HEK293 (cell line): ENCODE data around the gene DLGAP4.

Source experiments
- CTCF ChIA-PET: fragments of 350-600 bp; formaldehyde crosslinking; extraction: SDS; loops from one replicate; lab custom pipeline; 2021; ENCODE audit warnings: antibody characterized with exemption; lab: Yijun Ruan, JAX
- POLR2A ChIA-PET: fragments of 300-600 bp; formaldehyde crosslinking; extraction: SDS; loops from one replicate; lab custom pipeline; 2020; ENCODE audit warnings: antibody characterized with exemption, inconsistent platforms; lab: Yijun Ruan, JAX
- H3K27ac ChIP-seq: fragments of 200-500 bp; sonication (Bioruptor generic); 2 replicates; pipeline ENCODE4 v1.5.1; 2014; ENCODE audit warnings: low read depth, low read length, control low read depth, inconsistent platforms; ENCODE audit errors: extremely low read depth
- H3K36me3 ChIP-seq, 2 experiments: fragments of 200-500 bp in 1 of 2; sonication (Bioruptor generic) in 1 of 2; 1 replicate in 1 of 2; 2 replicates in 1 of 2; pipeline ENCODE4 v1.5.1; 2014 to 2017; ENCODE audit warnings: inconsistent platforms in 2 of 2, low read length in 2 of 2; ENCODE audit not compliant: control insufficient read depth in 2 of 2, insufficient read depth in 1 of 2
- H3K4me1 ChIP-seq: fragments of 200-500 bp; sonication (Bioruptor generic); 2 replicates; pipeline ENCODE4 v1.5.1; 2014; ENCODE audit warnings: mild to moderate bottlenecking, low read length, inconsistent platforms; ENCODE audit not compliant: control insufficient read depth, insufficient read depth
- H3K4me3 ChIP-seq: 2 replicates; pipeline ENCODE4 v1.5.1; 2011; ENCODE audit warnings: low read depth, mild to moderate bottlenecking, control low read depth, low read length, moderate library complexity
- H3K9me3 ChIP-seq: fragments of 200-500 bp; sonication (Bioruptor generic); 2 replicates; pipeline ENCODE4 v1.5.1; 2014; ENCODE audit warnings: low read depth, low read length, inconsistent platforms; ENCODE audit not compliant: control insufficient read depth, insufficient read depth
- BCL11B ChIP-seq: fragments of 450-650 bp; formaldehyde crosslinking; IDR thresholded peaks from 2 replicates; pipeline ENCODE4 v1.5.1; 2016; ENCODE audit warnings: low read depth, missing biosample characterization, missing genetic modification characterization
- MEIS1 ChIP-seq: sonication (generic); formaldehyde crosslinking; IDR thresholded peaks from 2 replicates; pipeline ENCODE4 v1.8.1; 2022; ENCODE audit warnings: missing genetic modification reagents, mild to moderate bottlenecking, borderline replicate concordance
- WT1 ChIP-seq: fragments of 450-650 bp; formaldehyde crosslinking; IDR thresholded peaks from 2 replicates; pipeline ENCODE4 v1.5.1; 2016; ENCODE audit warnings: missing biosample characterization, missing genetic modification characterization
- ZFP41 ChIP-seq: fragments of 450-650 bp; formaldehyde crosslinking; IDR thresholded peaks from 2 replicates; pipeline ENCODE4 v1.5.1; 2016; ENCODE audit warnings: missing biosample characterization, missing genetic modification characterization, borderline replicate concordance
- ZNF223 ChIP-seq: fragments of 450-650 bp; formaldehyde crosslinking; IDR thresholded peaks from 2 replicates; pipeline ENCODE4 v1.5.1; 2016; ENCODE audit warnings: missing biosample characterization, missing genetic modification characterization
- ZNF248 ChIP-seq: fragments of 450-650 bp; formaldehyde crosslinking; IDR thresholded peaks from 2 replicates; pipeline ENCODE4 v1.5.1; 2017; ENCODE audit warnings: missing biosample characterization, missing genetic modification characterization
- ZNF529 ChIP-seq: fragments of 450-650 bp; formaldehyde crosslinking; IDR thresholded peaks from 2 replicates; pipeline ENCODE4 v1.5.1; 2017; ENCODE audit warnings: missing genetic modification characterization, missing biosample characterization; ENCODE audit not compliant: insufficient replicate concordance
- ZNF571 ChIP-seq: fragments of 450-650 bp; formaldehyde crosslinking; IDR thresholded peaks from 2 replicates; pipeline ENCODE4 v1.5.0; 2017; ENCODE audit warnings: missing biosample characterization, missing genetic modification characterization
- ZNF600 ChIP-seq: fragments of 450-650 bp; formaldehyde crosslinking; IDR thresholded peaks from 2 replicates; pipeline ENCODE4 v1.5.1; 2016; ENCODE audit warnings: missing biosample characterization, missing genetic modification characterization
- ZNF658 ChIP-seq: fragments of 450-650 bp; formaldehyde crosslinking; IDR thresholded peaks from 2 replicates; pipeline ENCODE4; 2016; ENCODE audit warnings: missing biosample characterization, missing genetic modification characterization
- ZNF660 ChIP-seq: fragments of 450-650 bp; IDR thresholded peaks from 2 replicates; pipeline ENCODE4 v1.5.1; 2018; ENCODE audit warnings: missing biosample characterization, mild to moderate bottlenecking, missing genetic modification characterization
- ZNF830 ChIP-seq: fragments of 450-650 bp; IDR thresholded peaks from 2 replicates; pipeline ENCODE4 v1.5.0; 2018; ENCODE audit warnings: missing biosample characterization, missing genetic modification characterization, low read depth, mild to moderate bottlenecking, moderate library complexity
- ZNF837 ChIP-seq: fragments of 450-650 bp; formaldehyde crosslinking; IDR thresholded peaks from 2 replicates; pipeline ENCODE4 v1.5.1; 2016; ENCODE audit warnings: missing biosample characterization, missing genetic modification characterization
- ZSCAN16 ChIP-seq: fragments of 450-650 bp; formaldehyde crosslinking; IDR thresholded peaks from 2 replicates; pipeline ENCODE4 v1.5.1; 2016; ENCODE audit warnings: missing biosample characterization, missing genetic modification characterization
- ZXDB ChIP-seq: fragments of 450-650 bp; formaldehyde crosslinking; IDR thresholded peaks from 2 replicates; pipeline ENCODE4 v1.5.1; 2016; ENCODE audit warnings: missing biosample characterization, missing genetic modification characterization
- TF ChIP-seq, protein P1 (sequence below): fragments of 450-650 bp; formaldehyde crosslinking; IDR thresholded peaks from 2 replicates; pipeline ENCODE4 v1.5.1; 2016; ENCODE audit warnings: missing biosample characterization, missing genetic modification characterization
- TF ChIP-seq, protein P2 (sequence below): fragments of 450-650 bp; formaldehyde crosslinking; IDR thresholded peaks from 2 replicates; pipeline ENCODE4 v1.5.1; 2017; ENCODE audit warnings: missing biosample characterization, missing genetic modification characterization
- TF ChIP-seq, protein P3 (sequence below): fragments of 450-650 bp; formaldehyde crosslinking; IDR thresholded peaks from 2 replicates; pipeline ENCODE4 v1.5.1; 2017; ENCODE audit warnings: missing biosample characterization, mild to moderate bottlenecking, missing genetic modification characterization, moderate library complexity

The DLGAP4 gene

DNA sequence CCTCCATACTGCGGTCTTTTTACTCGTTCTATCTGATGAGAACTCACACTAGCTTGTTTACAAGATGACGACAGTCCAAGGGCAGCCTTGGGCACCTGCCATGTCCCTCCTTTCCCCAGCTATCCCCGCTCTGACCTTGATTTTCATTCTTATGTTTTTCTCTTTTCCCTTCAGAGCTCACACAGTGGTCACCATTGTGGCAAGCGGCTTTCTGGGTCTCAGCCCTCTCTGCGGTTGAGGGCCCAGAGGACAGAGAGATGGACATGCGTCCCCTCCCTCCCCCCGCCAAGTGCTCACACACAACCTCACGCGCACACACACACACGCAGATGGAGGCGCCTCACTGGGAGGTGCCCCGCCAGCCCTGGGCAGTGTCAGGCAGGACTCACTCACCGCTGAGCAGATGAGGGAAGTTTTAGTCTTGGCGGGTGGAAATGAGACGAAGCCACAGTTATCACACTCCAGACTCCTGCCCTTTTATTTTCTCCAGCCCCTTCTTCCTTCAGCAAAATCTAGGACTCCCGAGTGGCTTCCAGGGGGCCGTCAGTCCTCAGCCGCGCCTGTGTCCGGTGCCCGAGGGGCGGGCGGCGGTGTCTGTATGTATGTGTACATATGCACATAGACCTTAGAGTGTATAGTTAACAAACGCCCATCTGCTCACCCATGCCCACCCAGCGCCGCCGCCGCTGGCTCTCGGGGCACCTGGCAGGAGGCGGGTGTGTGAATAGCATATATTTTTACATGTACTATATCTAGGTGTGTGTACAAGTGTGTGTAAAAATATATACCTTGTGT lies 221.4 kb downstream of the DLGAP4 start (continued):
- TF ChIP-seq, protein P1, sequence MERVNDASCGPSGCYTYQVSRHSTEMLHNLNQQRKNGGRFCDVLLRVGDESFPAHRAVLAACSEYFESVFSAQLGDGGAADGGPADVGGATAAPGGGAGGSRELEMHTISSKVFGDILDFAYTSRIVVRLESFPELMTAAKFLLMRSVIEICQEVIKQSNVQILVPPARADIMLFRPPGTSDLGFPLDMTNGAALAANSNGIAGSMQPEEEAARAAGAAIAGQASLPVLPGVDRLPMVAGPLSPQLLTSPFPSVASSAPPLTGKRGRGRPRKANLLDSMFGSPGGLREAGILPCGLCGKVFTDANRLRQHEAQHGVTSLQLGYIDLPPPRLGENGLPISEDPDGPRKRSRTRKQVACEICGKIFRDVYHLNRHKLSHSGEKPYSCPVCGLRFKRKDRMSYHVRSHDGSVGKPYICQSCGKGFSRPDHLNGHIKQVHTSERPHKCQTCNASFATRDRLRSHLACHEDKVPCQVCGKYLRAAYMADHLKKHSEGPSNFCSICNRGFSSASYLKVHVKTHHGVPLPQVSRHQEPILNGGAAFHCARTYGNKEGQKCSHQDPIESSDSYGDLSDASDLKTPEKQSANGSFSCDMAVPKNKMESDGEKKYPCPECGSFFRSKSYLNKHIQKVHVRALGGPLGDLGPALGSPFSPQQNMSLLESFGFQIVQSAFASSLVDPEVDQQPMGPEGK = no peak
- TF ChIP-seq ZNF837 (tag by site-specific recombination) = no peak
- TF ChIP-seq ZNF223 (tag by site-specific recombination) = no peak
- TF ChIP-seq ZNF248 (tag by site-specific recombination) = no peak
- TF ChIP-seq ZNF529 (tag by site-specific recombination) = no peak

DNA sequence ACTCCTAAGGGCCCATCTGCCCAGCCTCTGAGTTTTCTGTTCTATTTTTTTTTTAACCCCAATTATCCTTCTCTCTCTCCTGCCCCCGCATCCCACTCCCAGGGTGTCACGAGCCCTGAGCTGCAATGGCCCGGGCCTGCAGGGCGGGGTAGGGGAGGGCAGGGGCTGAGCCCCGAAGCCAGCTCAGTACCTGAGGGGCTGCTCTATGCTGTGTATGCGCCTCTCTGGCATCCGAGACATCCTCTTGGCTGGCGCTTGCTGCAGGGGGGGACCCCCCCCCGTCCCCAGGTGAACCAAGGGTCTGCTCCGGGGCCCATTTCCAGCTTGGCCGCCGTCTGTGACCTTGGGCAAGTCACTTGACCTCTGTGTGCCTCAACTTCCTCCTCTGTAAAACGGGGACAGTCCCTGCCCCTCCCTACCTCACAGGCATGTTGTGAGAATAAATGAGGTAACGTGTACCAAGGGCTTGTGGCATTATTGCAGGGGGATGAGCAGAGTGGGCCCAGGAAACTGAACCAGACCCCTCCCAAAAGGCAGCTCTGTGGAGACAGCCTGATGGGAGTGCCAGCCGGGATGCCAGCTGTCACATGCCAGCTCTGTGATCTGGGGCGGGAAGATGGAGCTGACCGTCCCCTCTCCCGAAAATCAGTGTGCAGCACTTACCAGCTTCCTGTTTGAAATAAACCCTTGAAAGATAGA lies 222.2 kb downstream of the DLGAP4 start:
- CTCF ChIA-PET = interaction anchor here (0.5 to 0.9 kb wide), 3 partner anchors 14 to 325 kb away, joined by 3 to 6 read pairs (median 4); no protein-coding TSS in a partner anchor

DNA sequence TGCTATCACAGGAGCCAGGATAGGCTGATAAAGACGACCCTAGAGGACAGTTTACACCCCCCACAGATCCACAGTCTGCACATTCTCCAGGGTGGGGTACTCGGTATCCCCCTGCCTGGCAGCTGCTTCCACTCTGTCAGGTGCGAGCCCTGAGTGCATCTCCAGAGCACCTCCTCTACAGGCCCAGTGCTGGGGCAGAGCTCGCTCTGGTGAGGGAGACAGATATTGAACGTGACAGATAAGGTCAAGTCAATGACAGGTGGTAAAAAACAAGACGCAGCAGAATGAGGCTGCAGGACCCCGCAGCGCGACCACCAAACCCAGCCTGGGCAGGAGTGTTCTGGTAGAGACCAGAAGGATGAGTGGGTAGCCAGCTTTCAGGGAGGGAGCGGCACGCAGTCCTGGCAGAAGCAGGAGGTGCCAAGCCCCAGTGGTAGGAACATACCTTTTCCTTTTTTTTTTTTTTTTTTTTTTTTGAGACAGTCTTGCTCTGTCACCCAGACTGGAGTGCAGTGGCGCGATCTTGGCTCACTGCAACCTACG lies 222.8 kb downstream of the DLGAP4 start:
- ChIA-PET CTCF (interaction anchor here (0.5 to 0.9 kb wide), 4 partner anchors 13 to 324 kb away, joined by 3 to 6 read pairs (median 4); no protein-coding TSS in a partner anchor), POLR2A (no interaction called here)
- H3K9me3 ChIP-seq = no peaks in the 10 kb centered on the region
- no peaks in the 10 kb centered on the region for H3K4me1 ChIP-seq
- no peak overlapping the region for H3K27ac ChIP-seq
- TF ChIP-seq ZNF830 (tag by site-specific recombination) (no peak), WT1 (no peak), ZSCAN16 (tag by site-specific recombination) (no peak), ZNF600 (tag by site-specific recombination) (no peak), ZNF660 (tag by site-specific recombination) (no peak), MEIS1 (CRISPR knock-in tag) (no peak), ZNF658 (no peak), BCL11B (no peak)
- TF ChIP-seq, protein P2, sequence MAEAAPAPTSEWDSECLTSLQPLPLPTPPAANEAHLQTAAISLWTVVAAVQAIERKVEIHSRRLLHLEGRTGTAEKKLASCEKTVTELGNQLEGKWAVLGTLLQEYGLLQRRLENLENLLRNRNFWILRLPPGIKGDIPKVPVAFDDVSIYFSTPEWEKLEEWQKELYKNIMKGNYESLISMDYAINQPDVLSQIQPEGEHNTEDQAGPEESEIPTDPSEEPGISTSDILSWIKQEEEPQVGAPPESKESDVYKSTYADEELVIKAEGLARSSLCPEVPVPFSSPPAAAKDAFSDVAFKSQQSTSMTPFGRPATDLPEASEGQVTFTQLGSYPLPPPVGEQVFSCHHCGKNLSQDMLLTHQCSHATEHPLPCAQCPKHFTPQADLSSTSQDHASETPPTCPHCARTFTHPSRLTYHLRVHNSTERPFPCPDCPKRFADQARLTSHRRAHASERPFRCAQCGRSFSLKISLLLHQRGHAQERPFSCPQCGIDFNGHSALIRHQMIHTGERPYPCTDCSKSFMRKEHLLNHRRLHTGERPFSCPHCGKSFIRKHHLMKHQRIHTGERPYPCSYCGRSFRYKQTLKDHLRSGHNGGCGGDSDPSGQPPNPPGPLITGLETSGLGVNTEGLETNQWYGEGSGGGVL (tag by site-specific recombination) = no peak
- peaks cover 0 to 36% of the 10 kb centered on the region in 2 experiments; a peak in 1 of 3 replicates for H3K36me3 ChIP-seq
- H3K4me3 ChIP-seq = no peak overlapping the region

More for the DNA sequence above, 222.2 kb downstream of the DLGAP4 start:
- no peak for TF ChIP-seq ZNF571
- TF ChIP-seq ZFP41 = no peak
- TF ChIP-seq, protein P3, sequence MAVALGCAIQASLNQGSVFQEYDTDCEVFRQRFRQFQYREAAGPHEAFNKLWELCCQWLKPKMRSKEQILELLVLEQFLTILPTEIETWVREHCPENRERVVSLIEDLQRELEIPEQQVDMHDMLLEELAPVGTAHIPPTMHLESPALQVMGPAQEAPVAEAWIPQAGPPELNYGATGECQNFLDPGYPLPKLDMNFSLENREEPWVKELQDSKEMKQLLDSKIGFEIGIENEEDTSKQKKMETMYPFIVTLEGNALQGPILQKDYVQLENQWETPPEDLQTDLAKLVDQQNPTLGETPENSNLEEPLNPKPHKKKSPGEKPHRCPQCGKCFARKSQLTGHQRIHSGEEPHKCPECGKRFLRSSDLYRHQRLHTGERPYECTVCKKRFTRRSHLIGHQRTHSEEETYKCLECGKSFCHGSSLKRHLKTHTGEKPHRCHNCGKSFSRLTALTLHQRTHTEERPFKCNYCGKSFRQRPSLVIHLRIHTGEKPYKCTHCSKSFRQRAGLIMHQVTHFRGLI (tag by site-specific recombination) = no peak
- TF ChIP-seq ZXDB (tag by site-specific recombination) = no peak
- no peak for TF ChIP-seq ZNF248 (tag by site-specific recombination)
- TF ChIP-seq, all 188 proteins: peak for 0
- peaks cover 0 to 40% of the 10 kb centered on the region in 2 experiments; a peak in 2 of 3 replicates for H3K36me3 ChIP-seq
- POLR2A ChIA-PET = no interaction called here
- H3K4me1 ChIP-seq = no peaks in the 10 kb centered on the region
- H3K27ac ChIP-seq = no peak overlapping the region
- no peaks in the 10 kb centered on the region for H3K9me3 ChIP-seq
- H3K4me3 ChIP-seq = no peak overlapping the region
